Measurements from ENCODE around the gene NF1.

DNA sequence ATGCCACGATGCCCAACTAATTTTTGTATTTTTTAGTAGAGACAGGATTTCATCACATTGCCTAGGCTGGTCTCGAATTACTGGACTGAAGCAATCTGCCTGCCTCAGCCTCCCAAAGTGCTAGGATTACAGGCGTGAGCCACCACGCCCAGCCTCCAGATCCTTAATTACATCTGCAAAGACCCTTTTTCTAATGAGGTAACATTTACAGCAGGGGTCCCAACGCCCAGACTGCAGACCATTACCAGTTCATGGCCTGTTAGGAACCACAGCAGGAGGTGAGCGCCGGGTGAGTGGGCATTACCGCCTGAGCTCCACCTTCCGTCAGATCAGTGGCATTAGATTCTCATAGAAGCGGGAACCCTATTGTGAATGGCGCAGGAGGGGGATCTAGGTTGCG, 292.7 kb downstream of the NF1 start:
- TF ChIP-seq, protein P1, sequence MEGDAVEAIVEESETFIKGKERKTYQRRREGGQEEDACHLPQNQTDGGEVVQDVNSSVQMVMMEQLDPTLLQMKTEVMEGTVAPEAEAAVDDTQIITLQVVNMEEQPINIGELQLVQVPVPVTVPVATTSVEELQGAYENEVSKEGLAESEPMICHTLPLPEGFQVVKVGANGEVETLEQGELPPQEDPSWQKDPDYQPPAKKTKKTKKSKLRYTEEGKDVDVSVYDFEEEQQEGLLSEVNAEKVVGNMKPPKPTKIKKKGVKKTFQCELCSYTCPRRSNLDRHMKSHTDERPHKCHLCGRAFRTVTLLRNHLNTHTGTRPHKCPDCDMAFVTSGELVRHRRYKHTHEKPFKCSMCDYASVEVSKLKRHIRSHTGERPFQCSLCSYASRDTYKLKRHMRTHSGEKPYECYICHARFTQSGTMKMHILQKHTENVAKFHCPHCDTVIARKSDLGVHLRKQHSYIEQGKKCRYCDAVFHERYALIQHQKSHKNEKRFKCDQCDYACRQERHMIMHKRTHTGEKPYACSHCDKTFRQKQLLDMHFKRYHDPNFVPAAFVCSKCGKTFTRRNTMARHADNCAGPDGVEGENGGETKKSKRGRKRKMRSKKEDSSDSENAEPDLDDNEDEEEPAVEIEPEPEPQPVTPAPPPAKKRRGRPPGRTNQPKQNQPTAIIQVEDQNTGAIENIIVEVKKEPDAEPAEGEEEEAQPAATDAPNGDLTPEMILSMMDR (IDR thresholded peaks at IDR 0.05), result no peak
- TF ChIP-seq POLR2A (IDR thresholded peaks at IDR 0.05) (no peak), POLR2AphosphoS5 (IDR thresholded peaks at IDR 0.05) (no peak)
